Measurements from ENCODE around the gene WDR73. TPM values are rescaled to one million over a fixed set of nuclear protein-coding genes. Genes with fewer than 3 reads are reported as not detected.

WDR73 gene
- total RNA-seq, 1 donor from 2014 or later, result 16.2 TPM

DNA sequence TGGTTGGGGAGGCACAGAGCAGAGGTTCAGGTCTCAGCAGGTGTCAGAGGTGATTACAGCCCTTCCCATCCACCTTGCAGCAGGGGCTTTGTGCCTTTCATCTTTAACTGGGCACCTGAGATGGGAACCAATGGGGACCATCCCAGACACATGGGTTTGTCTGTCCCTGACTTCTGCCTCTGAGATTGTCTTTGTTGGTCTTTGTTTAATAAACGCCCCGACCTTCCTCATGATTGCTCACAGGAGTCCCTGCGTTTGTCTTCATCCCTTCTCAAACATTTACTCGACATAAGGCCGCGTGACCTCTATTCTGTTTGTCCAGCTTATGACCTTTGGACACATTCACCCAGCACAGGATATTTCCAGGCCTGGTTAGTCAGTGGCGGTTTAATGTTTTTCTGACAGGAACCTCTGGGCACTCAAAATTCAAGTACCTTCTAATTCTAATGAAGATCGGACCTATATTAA, 47.4 kb downstream of the WDR73 start:
- H3K27me3 ChIP-seq (ENCODE audit: control insufficient read depth in 3 of 3, insufficient read depth in 3 of 3, low read length in 3 of 3), result no peaks in the 10 kb centered on the region
- H3K9ac ChIP-seq (ENCODE audit: low read depth in 1 of 3, low read length in 3 of 3), result no peak overlapping the region
- peaks cover 16 to 20% (median 19%) of the 10 kb centered on the region in 3 donors for H3K36me3 ChIP-seq (ENCODE audit: control insufficient read depth in 3 of 3, insufficient read depth in 3 of 3, low read length in 3 of 3)
- peaks cover 0 to 9% (median 3%) of the 10 kb centered on the region in 3 donors for H3K4me1 ChIP-seq (ENCODE audit: control insufficient read depth in 3 of 3, insufficient read depth in 3 of 3, low read length in 3 of 3)
- no peak overlapping the region for H3K4me3 ChIP-seq (ENCODE audit: low read length in 3 of 3)
- no peak overlapping the region for H3K27ac ChIP-seq (ENCODE audit: low read depth, low read length)
- no peaks in the 10 kb centered on the region for H3K9me3 ChIP-seq (ENCODE audit: control insufficient read depth in 3 of 3, low read length in 3 of 3)

DNA sequence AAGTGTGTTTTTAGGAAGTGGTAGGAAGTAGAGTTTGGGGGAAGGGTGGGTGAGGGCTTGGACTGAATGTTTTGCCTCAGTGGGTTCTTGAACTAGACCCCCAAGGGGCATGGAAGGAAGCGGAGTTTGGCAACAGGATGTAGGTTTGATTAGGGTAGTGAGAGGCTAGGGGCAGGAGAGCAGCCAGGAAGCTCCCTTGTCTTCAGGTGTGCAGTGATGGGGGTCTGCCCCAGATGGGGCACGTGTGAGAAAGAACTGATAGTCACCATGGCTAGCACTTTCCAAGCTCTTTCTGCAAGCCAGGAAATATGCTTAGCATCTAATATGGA, 48.6 kb downstream of the WDR73 start:
- Histone ChIP-seq H3K27me3 (ENCODE audit: control insufficient read depth in 3 of 3, insufficient read depth in 3 of 3, low read length in 3 of 3) (no peaks in the 10 kb centered on the region), H3K4me3 (ENCODE audit: low read length in 3 of 3) (no peak overlapping the region), H3K4me1 (ENCODE audit: control insufficient read depth in 3 of 3, insufficient read depth in 3 of 3, low read length in 3 of 3) (peaks cover 3 to 15% (median 5%) of the 10 kb centered on the region in 3 donors), H3K27ac (ENCODE audit: low read depth, low read length) (no peak overlapping the region), H3K36me3 (ENCODE audit: control insufficient read depth in 3 of 3, insufficient read depth in 3 of 3, low read length in 3 of 3) (peaks cover 16 to 20% (median 19%) of the 10 kb centered on the region in 3 donors), H3K9ac (ENCODE audit: low read depth in 1 of 3, low read length in 3 of 3) (no peak overlapping the region), H3K9me3 (ENCODE audit: control insufficient read depth in 3 of 3, low read length in 3 of 3) (no peaks in the 10 kb centered on the region)

DNA sequence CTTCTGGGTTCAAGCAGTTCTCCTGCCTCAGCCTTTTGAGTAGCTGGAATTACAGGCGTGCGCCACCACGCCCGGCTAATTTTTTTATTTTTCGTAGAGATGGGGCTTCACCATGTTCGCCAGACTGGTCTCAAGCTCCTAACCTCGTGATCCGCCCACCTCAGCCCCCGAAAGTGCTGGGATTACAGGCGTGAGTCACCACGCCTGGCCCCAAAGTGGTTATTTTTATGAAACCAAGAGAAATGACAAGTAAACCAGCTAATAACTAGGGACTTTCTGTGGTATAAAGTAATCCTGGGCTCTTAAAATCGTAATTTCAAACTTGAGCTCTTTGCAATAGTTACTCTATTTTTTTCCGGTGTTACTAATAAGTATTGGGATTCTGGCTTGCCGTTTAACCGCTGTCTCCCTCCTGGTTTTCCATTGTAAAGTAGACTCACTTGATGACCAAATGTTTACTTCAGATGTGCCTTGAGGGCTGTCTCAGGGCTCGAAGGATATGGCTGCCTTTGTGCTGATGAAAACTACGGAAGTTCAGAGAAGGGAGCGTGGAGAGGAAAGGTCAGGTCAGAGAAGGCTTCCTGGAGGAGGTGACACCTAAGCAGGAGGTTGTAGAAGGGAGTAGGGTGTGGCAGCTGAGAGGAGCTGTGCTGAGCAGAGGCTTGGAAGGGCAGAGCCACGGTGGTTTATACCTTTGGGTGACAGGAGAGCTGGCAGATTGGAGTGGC, 49.1 kb downstream of the WDR73 start:
- Histone ChIP-seq H3K36me3 (ENCODE audit: control insufficient read depth in 3 of 3, insufficient read depth in 3 of 3, low read length in 3 of 3) (peaks cover 16 to 20% (median 19%) of the 10 kb centered on the region in 3 donors), H3K9me3 (ENCODE audit: control insufficient read depth in 3 of 3, low read length in 3 of 3) (no peaks in the 10 kb centered on the region), H3K4me3 (ENCODE audit: low read length in 3 of 3) (no peak overlapping the region), H3K27ac (ENCODE audit: low read depth, low read length) (no peak overlapping the region), H3K9ac (ENCODE audit: low read depth in 1 of 3, low read length in 3 of 3) (peak overlapping the region in 1 of 3 donors; percentile 30), H3K27me3 (ENCODE audit: control insufficient read depth in 3 of 3, insufficient read depth in 3 of 3, low read length in 3 of 3) (no peaks in the 10 kb centered on the region), H3K4me1 (ENCODE audit: control insufficient read depth in 3 of 3, insufficient read depth in 3 of 3, low read length in 3 of 3) (peaks cover 3 to 16% (median 5%) of the 10 kb centered on the region in 3 donors)

DNA sequence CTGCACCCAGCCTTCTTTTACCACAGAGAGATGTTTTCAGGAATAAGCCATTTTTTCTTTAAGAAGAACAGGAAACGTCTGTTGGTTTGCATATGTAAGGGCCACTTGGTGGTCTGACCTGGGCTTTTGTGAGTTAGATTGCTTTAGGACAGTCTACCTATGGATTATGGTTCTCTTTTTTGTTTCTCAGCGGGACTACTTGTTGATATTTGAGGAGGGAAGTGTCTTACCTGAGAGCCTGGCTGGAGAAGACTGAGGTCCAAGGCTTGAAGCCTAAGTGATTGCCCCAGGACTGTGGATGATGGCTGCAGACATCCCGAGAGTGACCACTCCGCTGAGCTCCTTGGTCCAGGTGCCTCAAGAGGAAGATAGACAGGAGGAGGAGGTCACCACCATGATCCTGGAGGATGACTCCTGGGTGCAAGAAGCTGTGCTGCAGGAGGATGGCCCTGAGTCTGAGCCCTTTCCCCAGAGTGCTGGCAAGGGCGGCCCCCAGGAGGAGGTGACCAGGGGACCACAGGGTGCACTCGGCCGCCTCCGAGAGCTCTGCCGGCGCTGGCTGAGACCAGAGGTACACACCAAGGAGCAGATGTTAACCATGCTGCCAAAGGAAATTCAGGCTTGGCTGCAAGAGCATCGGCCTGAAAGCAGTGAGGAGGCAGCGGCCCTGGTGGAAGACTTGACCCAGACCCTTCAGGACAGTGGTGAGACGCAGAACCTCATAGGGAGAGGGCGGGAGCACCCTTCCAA, 50.3 kb downstream of the WDR73 start:
- Histone ChIP-seq H3K4me3 (ENCODE audit: low read length in 3 of 3) (no peak overlapping the region), H3K9me3 (ENCODE audit: control insufficient read depth in 3 of 3, low read length in 3 of 3) (no peaks in the 10 kb centered on the region), H3K27me3 (ENCODE audit: control insufficient read depth in 3 of 3, insufficient read depth in 3 of 3, low read length in 3 of 3) (no peaks in the 10 kb centered on the region), H3K36me3 (ENCODE audit: control insufficient read depth in 3 of 3, insufficient read depth in 3 of 3, low read length in 3 of 3) (peaks cover 12 to 19% (median 18%) of the 10 kb centered on the region in 3 donors), H3K27ac (ENCODE audit: low read depth, low read length) (no peak overlapping the region), H3K4me1 (ENCODE audit: control insufficient read depth in 3 of 3, insufficient read depth in 3 of 3, low read length in 3 of 3) (peaks cover 4 to 15% (median 9%) of the 10 kb centered on the region in 3 donors), H3K9ac (ENCODE audit: low read depth in 1 of 3, low read length in 3 of 3) (no peak overlapping the region)

DNA sequence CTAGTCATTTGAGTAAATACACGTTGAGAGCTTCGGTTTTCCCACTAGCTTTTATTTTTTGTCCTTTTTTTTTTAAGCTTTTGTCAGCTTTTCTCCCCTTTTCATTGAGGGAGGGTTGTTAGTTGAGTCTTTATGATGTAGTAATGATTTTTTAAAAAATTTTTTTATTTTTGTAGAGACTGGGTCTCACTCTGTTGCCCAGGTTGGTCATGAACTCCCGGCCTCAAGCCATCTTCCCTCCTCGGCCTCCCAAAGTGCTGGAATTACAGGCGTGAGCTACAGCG, 52.6 kb downstream of the WDR73 start:
- Histone ChIP-seq H3K27ac (ENCODE audit: low read depth, low read length) (no peak overlapping the region), H3K27me3 (ENCODE audit: control insufficient read depth in 3 of 3, insufficient read depth in 3 of 3, low read length in 3 of 3) (no peaks in the 10 kb centered on the region), H3K36me3 (ENCODE audit: control insufficient read depth in 3 of 3, insufficient read depth in 3 of 3, low read length in 3 of 3) (peaks cover 12 to 19% (median 15%) of the 10 kb centered on the region in 3 donors), H3K9me3 (ENCODE audit: control insufficient read depth in 3 of 3, low read length in 3 of 3) (no peaks in the 10 kb centered on the region), H3K9ac (ENCODE audit: low read depth in 1 of 3, low read length in 3 of 3) (peak overlapping the region; percentile 81 to 90 (median 82)), H3K4me3 (ENCODE audit: low read length in 3 of 3) (peak overlapping the region; percentile 93 to 97 (median 95)), H3K4me1 (ENCODE audit: control insufficient read depth in 3 of 3, insufficient read depth in 3 of 3, low read length in 3 of 3) (peaks cover 4 to 15% (median 9%) of the 10 kb centered on the region in 3 donors)

DNA sequence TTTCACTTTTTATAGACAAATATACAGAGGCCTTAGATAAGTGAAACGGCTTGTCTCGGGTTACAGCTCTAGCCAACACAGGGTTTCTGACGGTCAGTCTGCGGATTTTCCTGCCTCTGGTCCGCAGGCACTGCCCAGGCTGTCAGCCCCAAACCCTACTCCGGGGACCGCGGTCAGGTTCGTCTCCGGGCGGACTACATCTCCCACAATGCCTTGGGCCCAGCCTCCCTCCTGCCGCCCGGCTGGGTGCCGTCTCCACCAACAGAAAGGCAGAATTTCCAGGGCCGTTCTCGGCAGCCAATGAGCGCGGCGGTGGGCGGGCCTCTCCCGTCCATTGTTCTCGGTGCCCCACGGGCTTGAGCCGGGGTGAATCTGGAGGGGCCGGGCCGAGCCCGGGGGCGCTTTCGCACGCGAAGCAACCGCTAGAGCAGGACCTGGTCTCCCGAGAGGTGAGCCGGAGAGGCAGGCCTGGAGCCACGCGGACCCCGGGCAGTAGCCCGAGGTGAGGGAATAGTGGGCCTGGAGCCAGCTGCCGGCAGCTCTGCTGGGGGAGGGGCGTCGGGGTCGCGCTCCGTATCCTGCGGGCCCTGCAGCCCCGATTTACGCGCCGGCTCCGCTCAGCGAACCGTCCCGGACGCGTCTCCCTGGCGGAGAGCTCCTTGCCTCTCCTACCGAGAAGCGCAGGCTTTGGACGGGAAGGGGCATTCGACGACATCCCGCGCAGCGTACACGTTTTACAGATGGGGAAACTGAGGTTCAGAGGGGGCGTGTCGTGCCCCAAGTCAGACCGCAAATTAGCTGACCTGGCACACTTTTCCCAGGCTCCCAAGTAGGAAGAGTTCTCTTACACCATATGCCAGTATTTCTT, 53.2 kb downstream of the WDR73 start, which contains the start of gene ZSCAN2:
Gene ZSCAN2, plus strand, starts transcription at position 323 of the 868 bp plus-strand sequence. CDS start 2,919 bp downstream, outside the sequence.
- peak within 1 kb of the TSS; percentile 81 to 90 (median 82) for H3K9ac ChIP-seq (ENCODE audit: low read depth in 1 of 3, low read length in 3 of 3)

DNA sequence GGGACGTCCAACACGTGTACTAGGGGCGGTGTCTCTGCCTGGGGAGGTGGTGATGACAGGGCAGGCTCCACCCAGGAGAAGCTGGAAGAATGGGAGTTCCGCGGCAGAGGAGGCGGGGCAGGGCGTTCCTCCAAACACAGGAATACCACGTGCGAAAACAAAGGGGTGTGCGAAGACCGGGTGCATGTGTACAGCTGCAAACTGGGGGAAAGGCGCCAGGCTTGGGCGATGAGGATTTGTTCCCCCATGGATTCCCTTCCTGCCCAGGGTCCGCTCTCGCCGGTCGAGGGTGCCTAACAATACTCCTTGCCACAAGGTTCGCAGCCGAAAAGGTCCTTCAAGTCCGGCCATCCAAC, 53.8 kb downstream of the WDR73 start:
- no peaks in the 10 kb centered on the region for H3K27me3 ChIP-seq (ENCODE audit: control insufficient read depth in 3 of 3, insufficient read depth in 3 of 3, low read length in 3 of 3)
- peaks cover 4 to 14% (median 9%) of the 10 kb centered on the region in 3 donors for H3K4me1 ChIP-seq (ENCODE audit: control insufficient read depth in 3 of 3, insufficient read depth in 3 of 3, low read length in 3 of 3)
- H3K9ac ChIP-seq (ENCODE audit: low read depth in 1 of 3, low read length in 3 of 3), result peak overlapping the region; percentile 70 to 90 (median 80)

More for the DNA sequence above, 53.2 kb downstream of the WDR73 start, which contains the start of gene ZSCAN2:
- Histone ChIP-seq H3K4me3 (ENCODE audit: low read length in 3 of 3) (peak within 1 kb of the TSS; percentile 93 to 97 (median 95)), H3K27ac (ENCODE audit: low read depth, low read length) (peak within 1 kb of the TSS; percentile 54), H3K4me1 (ENCODE audit: control insufficient read depth in 3 of 3, insufficient read depth in 3 of 3, low read length in 3 of 3) (peaks cover 4 to 15% (median 9%) of the 10 kb centered on the region in 3 donors), H3K27me3 (ENCODE audit: control insufficient read depth in 3 of 3, insufficient read depth in 3 of 3, low read length in 3 of 3) (no peaks in the 10 kb centered on the region), H3K36me3 (ENCODE audit: control insufficient read depth in 3 of 3, insufficient read depth in 3 of 3, low read length in 3 of 3) (peaks cover 12 to 17% (median 15%) of the 10 kb centered on the region in 3 donors), H3K9me3 (ENCODE audit: control insufficient read depth in 3 of 3, low read length in 3 of 3) (no peaks in the 10 kb centered on the region)

DNA sequence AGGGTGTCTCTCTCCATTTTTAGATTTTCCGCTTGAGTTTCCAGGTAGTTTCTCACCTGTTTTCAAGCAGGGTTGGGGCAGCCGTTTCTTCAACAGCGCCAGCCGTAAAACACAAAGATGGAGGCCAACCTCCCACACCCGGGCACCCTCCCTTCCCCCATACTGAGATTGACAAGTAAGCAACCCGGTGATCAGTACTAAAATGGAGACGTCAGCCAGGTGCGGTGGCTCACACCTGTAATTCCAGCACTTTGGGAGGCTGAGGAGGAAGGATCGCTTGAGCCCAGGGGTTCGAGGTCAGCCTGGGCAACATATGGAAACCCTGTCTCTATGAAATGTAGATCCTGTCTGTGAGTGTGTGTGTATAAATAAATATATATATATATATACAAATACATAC, 54.2 kb downstream of the WDR73 start:
- Histone ChIP-seq H3K36me3 (ENCODE audit: control insufficient read depth in 3 of 3, insufficient read depth in 3 of 3, low read length in 3 of 3) (peaks cover 7 to 9% (median 7%) of the 10 kb centered on the region in 3 donors), H3K4me3 (ENCODE audit: low read length in 3 of 3) (peak overlapping the region; percentile 36 to 95 (median 93)), H3K27ac (ENCODE audit: low read depth, low read length) (no peak overlapping the region), H3K9ac (ENCODE audit: low read depth in 1 of 3, low read length in 3 of 3) (no peak overlapping the region), H3K4me1 (ENCODE audit: control insufficient read depth in 3 of 3, insufficient read depth in 3 of 3, low read length in 3 of 3) (peaks cover 4 to 12% (median 9%) of the 10 kb centered on the region in 3 donors), H3K9me3 (ENCODE audit: control insufficient read depth in 3 of 3, low read length in 3 of 3) (no peaks in the 10 kb centered on the region), H3K27me3 (ENCODE audit: control insufficient read depth in 3 of 3, insufficient read depth in 3 of 3, low read length in 3 of 3) (no peaks in the 10 kb centered on the region)

More for the DNA sequence above, 53.8 kb downstream of the WDR73 start:
- Histone ChIP-seq H3K4me3 (ENCODE audit: low read length in 3 of 3) (peak overlapping the region; percentile 93 to 97 (median 95)), H3K27ac (ENCODE audit: low read depth, low read length) (peak overlapping the region; percentile 54), H3K36me3 (ENCODE audit: control insufficient read depth in 3 of 3, insufficient read depth in 3 of 3, low read length in 3 of 3) (peaks cover 8 to 11% (median 10%) of the 10 kb centered on the region in 3 donors), H3K9me3 (ENCODE audit: control insufficient read depth in 3 of 3, low read length in 3 of 3) (no peaks in the 10 kb centered on the region)

DNA sequence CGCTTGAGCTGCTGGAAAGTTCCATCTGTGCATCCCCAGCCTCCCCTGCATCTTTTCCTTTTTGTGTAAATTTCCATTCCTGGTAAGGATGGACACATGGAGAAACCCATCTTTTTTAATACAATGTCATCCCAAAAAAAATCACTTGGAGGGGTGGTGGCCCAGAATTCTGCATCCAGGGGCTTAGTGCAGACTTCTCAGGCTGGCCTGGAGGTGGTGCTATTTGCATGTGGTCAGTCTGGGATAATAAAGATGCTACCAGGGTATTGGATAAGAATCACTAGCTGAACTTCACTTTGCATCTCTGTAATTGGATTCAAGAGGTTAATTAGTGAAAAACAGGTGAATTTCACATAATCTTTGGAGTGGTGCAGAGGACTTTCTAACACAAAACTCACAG, 55.1 kb downstream of the WDR73 start:
- H3K9me3 ChIP-seq (ENCODE audit: control insufficient read depth in 3 of 3, low read length in 3 of 3), result no peaks in the 10 kb centered on the region
- H3K36me3 ChIP-seq (ENCODE audit: control insufficient read depth in 3 of 3, insufficient read depth in 3 of 3, low read length in 3 of 3), result peaks cover 3 to 5% (median 4%) of the 10 kb centered on the region in 3 donors
- peak overlapping the region; percentile 7 for H3K27ac ChIP-seq (ENCODE audit: low read depth, low read length)
- H3K4me1 ChIP-seq (ENCODE audit: control insufficient read depth in 3 of 3, insufficient read depth in 3 of 3, low read length in 3 of 3), result peaks cover 4 to 12% (median 9%) of the 10 kb centered on the region in 3 donors
- no peaks in the 10 kb centered on the region for H3K27me3 ChIP-seq (ENCODE audit: control insufficient read depth in 3 of 3, insufficient read depth in 3 of 3, low read length in 3 of 3)
- H3K9ac ChIP-seq (ENCODE audit: low read depth in 1 of 3, low read length in 3 of 3), result no peak overlapping the region
- no peak overlapping the region for H3K4me3 ChIP-seq (ENCODE audit: low read length in 3 of 3)

Measured in skeletal muscle tissue (tissue), 4 donors.